Liver (tissue), 3 donors: ENCODE data around the gene TOB1.

Experiments
- FOXA1 ChIP-seq: IDR thresholded peaks from 2 replicates; pipeline ENCODE4 v1.6.1; 2016; ENCODE audit warnings: antibody characterized with exemption
- RXRA ChIP-seq, 2 donors: IDR thresholded peaks; 2 replicates each; pipeline ENCODE4 v1.6.1; 2017 to 2018; ENCODE audit warnings: antibody characterized with exemption in 2 of 2, mild to moderate bottlenecking in 1 of 2
- SP1 ChIP-seq: IDR thresholded peaks from 2 replicates; pipeline ENCODE4 v1.6.1; 2018; ENCODE audit warnings: antibody characterized with exemption, mild to moderate bottlenecking
- TF ChIP-seq, protein P1 (sequence below): fragments of 150-350 bp; IDR thresholded peaks from 2 replicates; pipeline ENCODE4 v1.5.1; 2017; ENCODE audit warnings: improper control_type of control experiment, low read depth, low read length; ENCODE audit not compliant: missing input control
- TF ChIP-seq, protein P2 (sequence below): IDR thresholded peaks from 2 replicates; pipeline ENCODE4 v1.6.1; 2016; ENCODE audit warnings: antibody characterized with exemption
- TF ChIP-seq, protein P3 (sequence below): IDR thresholded peaks from 2 replicates; pipeline ENCODE4 v1.6.1; 2016; ENCODE audit warnings: antibody characterized with exemption, mild to moderate bottlenecking
- TF ChIP-seq, protein P4 (sequence below): IDR thresholded peaks from 2 replicates; pipeline ENCODE4 v1.6.1; 2016; ENCODE audit warnings: antibody characterized with exemption
- donor health status: healthy.
- donor health status: healthy.

DNA sequence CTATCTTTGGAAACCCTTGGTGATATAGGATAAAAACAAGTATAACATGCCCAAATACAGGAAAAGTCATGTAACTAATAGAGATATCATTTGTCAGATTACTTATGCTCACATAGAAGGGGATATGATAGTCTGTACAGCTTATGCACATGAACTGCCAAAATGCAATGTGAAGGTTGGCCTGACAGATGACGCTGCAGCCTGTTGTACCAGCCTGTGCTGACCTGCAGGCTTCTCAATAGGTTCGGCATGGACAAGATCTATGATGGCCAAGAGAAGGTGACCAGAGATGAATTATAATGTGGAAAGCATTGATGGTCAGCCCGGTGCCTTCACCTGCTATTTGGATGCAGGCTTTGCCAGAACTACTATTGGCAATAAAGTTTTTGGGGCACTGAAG, 18.1 kb downstream of the TOB1 start:
- TF ChIP-seq, protein P1, sequence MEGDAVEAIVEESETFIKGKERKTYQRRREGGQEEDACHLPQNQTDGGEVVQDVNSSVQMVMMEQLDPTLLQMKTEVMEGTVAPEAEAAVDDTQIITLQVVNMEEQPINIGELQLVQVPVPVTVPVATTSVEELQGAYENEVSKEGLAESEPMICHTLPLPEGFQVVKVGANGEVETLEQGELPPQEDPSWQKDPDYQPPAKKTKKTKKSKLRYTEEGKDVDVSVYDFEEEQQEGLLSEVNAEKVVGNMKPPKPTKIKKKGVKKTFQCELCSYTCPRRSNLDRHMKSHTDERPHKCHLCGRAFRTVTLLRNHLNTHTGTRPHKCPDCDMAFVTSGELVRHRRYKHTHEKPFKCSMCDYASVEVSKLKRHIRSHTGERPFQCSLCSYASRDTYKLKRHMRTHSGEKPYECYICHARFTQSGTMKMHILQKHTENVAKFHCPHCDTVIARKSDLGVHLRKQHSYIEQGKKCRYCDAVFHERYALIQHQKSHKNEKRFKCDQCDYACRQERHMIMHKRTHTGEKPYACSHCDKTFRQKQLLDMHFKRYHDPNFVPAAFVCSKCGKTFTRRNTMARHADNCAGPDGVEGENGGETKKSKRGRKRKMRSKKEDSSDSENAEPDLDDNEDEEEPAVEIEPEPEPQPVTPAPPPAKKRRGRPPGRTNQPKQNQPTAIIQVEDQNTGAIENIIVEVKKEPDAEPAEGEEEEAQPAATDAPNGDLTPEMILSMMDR, result no peak
- TF ChIP-seq RXRA (IDR thresholded peaks at IDR 0.05) (no peak), SP1 (no peak), FOXA1 (no peak)
- TF ChIP-seq, protein P2, sequence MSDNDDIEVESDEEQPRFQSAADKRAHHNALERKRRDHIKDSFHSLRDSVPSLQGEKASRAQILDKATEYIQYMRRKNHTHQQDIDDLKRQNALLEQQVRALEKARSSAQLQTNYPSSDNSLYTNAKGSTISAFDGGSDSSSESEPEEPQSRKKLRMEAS, result no peak
- TF ChIP-seq, protein P3, sequence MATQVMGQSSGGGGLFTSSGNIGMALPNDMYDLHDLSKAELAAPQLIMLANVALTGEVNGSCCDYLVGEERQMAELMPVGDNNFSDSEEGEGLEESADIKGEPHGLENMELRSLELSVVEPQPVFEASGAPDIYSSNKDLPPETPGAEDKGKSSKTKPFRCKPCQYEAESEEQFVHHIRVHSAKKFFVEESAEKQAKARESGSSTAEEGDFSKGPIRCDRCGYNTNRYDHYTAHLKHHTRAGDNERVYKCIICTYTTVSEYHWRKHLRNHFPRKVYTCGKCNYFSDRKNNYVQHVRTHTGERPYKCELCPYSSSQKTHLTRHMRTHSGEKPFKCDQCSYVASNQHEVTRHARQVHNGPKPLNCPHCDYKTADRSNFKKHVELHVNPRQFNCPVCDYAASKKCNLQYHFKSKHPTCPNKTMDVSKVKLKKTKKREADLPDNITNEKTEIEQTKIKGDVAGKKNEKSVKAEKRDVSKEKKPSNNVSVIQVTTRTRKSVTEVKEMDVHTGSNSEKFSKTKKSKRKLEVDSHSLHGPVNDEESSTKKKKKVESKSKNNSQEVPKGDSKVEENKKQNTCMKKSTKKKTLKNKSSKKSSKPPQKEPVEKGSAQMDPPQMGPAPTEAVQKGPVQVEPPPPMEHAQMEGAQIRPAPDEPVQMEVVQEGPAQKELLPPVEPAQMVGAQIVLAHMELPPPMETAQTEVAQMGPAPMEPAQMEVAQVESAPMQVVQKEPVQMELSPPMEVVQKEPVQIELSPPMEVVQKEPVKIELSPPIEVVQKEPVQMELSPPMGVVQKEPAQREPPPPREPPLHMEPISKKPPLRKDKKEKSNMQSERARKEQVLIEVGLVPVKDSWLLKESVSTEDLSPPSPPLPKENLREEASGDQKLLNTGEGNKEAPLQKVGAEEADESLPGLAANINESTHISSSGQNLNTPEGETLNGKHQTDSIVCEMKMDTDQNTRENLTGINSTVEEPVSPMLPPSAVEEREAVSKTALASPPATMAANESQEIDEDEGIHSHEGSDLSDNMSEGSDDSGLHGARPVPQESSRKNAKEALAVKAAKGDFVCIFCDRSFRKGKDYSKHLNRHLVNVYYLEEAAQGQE, result no peak
- TF ChIP-seq, protein P4, sequence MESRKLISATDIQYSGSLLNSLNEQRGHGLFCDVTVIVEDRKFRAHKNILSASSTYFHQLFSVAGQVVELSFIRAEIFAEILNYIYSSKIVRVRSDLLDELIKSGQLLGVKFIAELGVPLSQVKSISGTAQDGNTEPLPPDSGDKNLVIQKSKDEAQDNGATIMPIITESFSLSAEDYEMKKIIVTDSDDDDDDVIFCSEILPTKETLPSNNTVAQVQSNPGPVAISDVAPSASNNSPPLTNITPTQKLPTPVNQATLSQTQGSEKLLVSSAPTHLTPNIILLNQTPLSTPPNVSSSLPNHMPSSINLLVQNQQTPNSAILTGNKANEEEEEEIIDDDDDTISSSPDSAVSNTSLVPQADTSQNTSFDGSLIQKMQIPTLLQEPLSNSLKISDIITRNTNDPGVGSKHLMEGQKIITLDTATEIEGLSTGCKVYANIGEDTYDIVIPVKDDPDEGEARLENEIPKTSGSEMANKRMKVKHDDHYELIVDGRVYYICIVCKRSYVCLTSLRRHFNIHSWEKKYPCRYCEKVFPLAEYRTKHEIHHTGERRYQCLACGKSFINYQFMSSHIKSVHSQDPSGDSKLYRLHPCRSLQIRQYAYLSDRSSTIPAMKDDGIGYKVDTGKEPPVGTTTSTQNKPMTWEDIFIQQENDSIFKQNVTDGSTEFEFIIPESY, result no peak
